Epidermal melanocyte (primary cell): ENCODE data around the gene C9orf152.

ENCODE experiments used
- DNase-seq: peaks from one replicate; pipeline ENCODE4 v3.0.0; 2011; ENCODE audit warnings: low spot score; ENCODE audit not compliant: insufficient read length

C9orf152 gene

GRCh38 chr9:110183208-110184145 is 24.5 kb downstream of the C9orf152 start:
- no peak for DNase-seq

GRCh38 chr9:110180511-110181434 is 27.2 kb downstream of the C9orf152 start:
- no peak for DNase-seq

- DNase-seq, result no peak
These were observed 28.2 kb downstream of the C9orf152 start for GRCh38 chr9:110179734-110180133.

- DNase-seq, result no peak
These were observed 29.7 kb downstream of the C9orf152 start for GRCh38 chr9:110178281-110178680.

GRCh38 chr9:110175275-110175968 is 32.5 kb downstream of the C9orf152 start:
- no peak for DNase-seq

GRCh38 chr9:110173322-110173642 is 34.7 kb downstream of the C9orf152 start:
- DNase-seq, result no peak

- DNase-seq, result no peak
These were observed 37.4 kb downstream of the C9orf152 start for GRCh38 chr9:110170357-110171257.

- no peak for DNase-seq
These were observed 39.5 kb downstream of the C9orf152 start for GRCh38 chr9:110168486-110168885.

- no peak for DNase-seq
These were observed 46.0 kb downstream of the C9orf152 start for GRCh38 chr9:110161940-110162339.

GRCh38 chr9:110160685-110161084 is 47.3 kb downstream of the C9orf152 start:
- no peak for DNase-seq

GRCh38 chr9:110160123-110160522 is 47.8 kb downstream of the C9orf152 start:
- no peak for DNase-seq

- DNase-seq, result no peak
These were observed 49.9 kb downstream of the C9orf152 start for GRCh38 chr9:110157823-110158664.

GRCh38 chr9:110156902-110157301 is 51.1 kb downstream of the C9orf152 start:
- peak; percentile 76 for DNase-seq

- no peak for DNase-seq
These were observed 51.5 kb downstream of the C9orf152 start for GRCh38 chr9:110156416-110156815.

- DNase-seq, result no peak
These were observed 52.2 kb downstream of the C9orf152 start for GRCh38 chr9:110155751-110156150.

- DNase-seq, result no peak
These were observed 54.5 kb downstream of the C9orf152 start for GRCh38 chr9:110153431-110153830.

- DNase-seq, result no peak
These were observed 55.1 kb downstream of the C9orf152 start for GRCh38 chr9:110152704-110153374.
